Measurements from ENCODE around the gene DMRTA2.

DMRTA2 gene

GRCh38 chr1:50427818-50428779 is 4.9 kb upstream of the DMRTA2 start:
- H3K27me3 Mint-ChIP-seq = peaks cover 95 to 97% of the 10 kb centered on the region in 2 donors
- H3K4me3 Mint-ChIP-seq = peak overlapping the region in 1 of 2 donors; percentile 34
- peaks cover 16 to 30% of the 10 kb centered on the region in 2 donors for H3K4me1 Mint-ChIP-seq (ENCODE audit: low read depth in 2 of 2)
- ATAC-seq (replicated peaks) = no peak
- peaks cover 22% of the 10 kb centered on the region for H3K36me3 Mint-ChIP-seq (ENCODE audit: insufficient read depth)
- no peaks in the 10 kb centered on the region for H3K9me3 Mint-ChIP-seq
- no peak overlapping the region for H3K27ac Mint-ChIP-seq
- no peak for DNase-seq

- Mint-ChIP-seq H3K4me3 (peak overlapping the region in 1 of 2 donors; percentile 41), H3K27ac (no peak overlapping the region), H3K27me3 (peaks cover 97 to 98% of the 10 kb centered on the region in 2 donors), H3K4me1 (ENCODE audit: low read depth in 2 of 2) (peaks cover 22 to 34% of the 10 kb centered on the region in 2 donors), H3K9me3 (no peaks in the 10 kb centered on the region), H3K36me3 (ENCODE audit: insufficient read depth) (peaks cover 24% of the 10 kb centered on the region)
- DNase-seq = no peak
- ATAC-seq (replicated peaks) = no peak
Measured at GRCh38 chr1:50427086-50427817, 4.0 kb upstream of the DMRTA2 start.

GRCh38 chr1:50426702-50427085 is 3.5 kb upstream of the DMRTA2 start:
- no peak for ATAC-seq (replicated peaks)
- H3K4me1 Mint-ChIP-seq (ENCODE audit: low read depth in 2 of 2) = peaks cover 25 to 38% of the 10 kb centered on the region in 2 donors
- peak overlapping the region in 1 of 2 donors; percentile 73 for H3K4me3 Mint-ChIP-seq
- DNase-seq = no peak
- peaks cover 97 to 98% of the 10 kb centered on the region in 2 donors for H3K27me3 Mint-ChIP-seq
- peaks cover 25% of the 10 kb centered on the region for H3K36me3 Mint-ChIP-seq (ENCODE audit: insufficient read depth)
- no peak overlapping the region for H3K27ac Mint-ChIP-seq
- no peaks in the 10 kb centered on the region for H3K9me3 Mint-ChIP-seq

- H3K27ac Mint-ChIP-seq = no peak overlapping the region
- no peaks in the 10 kb centered on the region for H3K9me3 Mint-ChIP-seq
- peaks cover 96 to 98% of the 10 kb centered on the region in 2 donors for H3K27me3 Mint-ChIP-seq
- ATAC-seq (replicated peaks) (no peak), DNase-seq (no peak)
- peak overlapping the region in 1 of 2 donors; percentile 73 for H3K4me3 Mint-ChIP-seq
- peaks cover 25% of the 10 kb centered on the region for H3K36me3 Mint-ChIP-seq (ENCODE audit: insufficient read depth)
- peaks cover 27 to 42% of the 10 kb centered on the region in 2 donors for H3K4me1 Mint-ChIP-seq (ENCODE audit: low read depth in 2 of 2)
Measured at GRCh38 chr1:50426108-50426700, 3.0 kb upstream of the DMRTA2 start.

- ATAC-seq (replicated peaks) = no peak
- no peaks in the 10 kb centered on the region for H3K9me3 Mint-ChIP-seq
- peaks cover 90 to 94% of the 10 kb centered on the region in 2 donors for H3K27me3 Mint-ChIP-seq
- peak overlapping the region; percentile 73 to 80 for H3K4me3 Mint-ChIP-seq
- no peak overlapping the region for H3K27ac Mint-ChIP-seq
- no peak for DNase-seq
- peaks cover 28 to 40% of the 10 kb centered on the region in 2 donors for H3K4me1 Mint-ChIP-seq (ENCODE audit: low read depth in 2 of 2)
- H3K36me3 Mint-ChIP-seq (ENCODE audit: insufficient read depth) = peaks cover 25% of the 10 kb centered on the region
Measured at GRCh38 chr1:50425376-50426107, 2.3 kb upstream of the DMRTA2 start.

GRCh38 chr1:50424884-50425375 is 1.7 kb upstream of the DMRTA2 start:
- DNase-seq = no peak
- Mint-ChIP-seq H3K36me3 (ENCODE audit: insufficient read depth) (peaks cover 20% of the 10 kb centered on the region), H3K4me1 (ENCODE audit: low read depth in 2 of 2) (peaks cover 34 to 46% of the 10 kb centered on the region in 2 donors)

GRCh38 chr1:50424045-50424883 is 1.0 kb upstream of the DMRTA2 start:
- peak; percentile 28 for ATAC-seq (replicated peaks)
- Mint-ChIP-seq H3K27ac (no peak overlapping the region), H3K36me3 (ENCODE audit: insufficient read depth) (peaks cover 20% of the 10 kb centered on the region), H3K9me3 (no peaks in the 10 kb centered on the region), H3K27me3 (peaks cover 89 to 94% of the 10 kb centered on the region in 2 donors), H3K4me3 (peak overlapping the region; percentile 73 to 80), H3K4me1 (ENCODE audit: low read depth in 2 of 2) (peaks cover 37 to 49% of the 10 kb centered on the region in 2 donors)
- DNase-seq = no peak

More at GRCh38 chr1:50424884-50425375, 1.7 kb upstream of the DMRTA2 start:
- Mint-ChIP-seq H3K9me3 (no peaks in the 10 kb centered on the region), H3K27me3 (peaks cover 90 to 94% of the 10 kb centered on the region in 2 donors), H3K27ac (no peak overlapping the region), H3K4me3 (peak overlapping the region; percentile 73 to 80)
- no peak for ATAC-seq (replicated peaks)

- H3K27ac Mint-ChIP-seq = no peak overlapping the region
- peaks cover 20% of the 10 kb centered on the region for H3K36me3 Mint-ChIP-seq (ENCODE audit: insufficient read depth)
- peak overlapping the region; percentile 73 to 80 for H3K4me3 Mint-ChIP-seq
- peak; percentile 39 for ATAC-seq (replicated peaks)
- DNase-seq = no peak
- H3K27me3 Mint-ChIP-seq = peaks cover 85 to 90% of the 10 kb centered on the region in 2 donors
- H3K4me1 Mint-ChIP-seq (ENCODE audit: low read depth in 2 of 2) = peaks cover 37 to 49% of the 10 kb centered on the region in 2 donors
- no peaks in the 10 kb centered on the region for H3K9me3 Mint-ChIP-seq
Measured at GRCh38 chr1:50423670-50424000, 392 bp upstream of the DMRTA2 start.

GRCh38 chr1:50422675-50422945 is 633 bp downstream of the DMRTA2 start:
- DNase-seq (no peak), ATAC-seq (replicated peaks) (no peak)
- H3K4me3 Mint-ChIP-seq = peak overlapping the region; percentile 32 to 73
- H3K4me1 Mint-ChIP-seq (ENCODE audit: low read depth in 2 of 2) = peaks cover 37 to 44% of the 10 kb centered on the region in 2 donors
- peaks cover 16% of the 10 kb centered on the region for H3K36me3 Mint-ChIP-seq (ENCODE audit: insufficient read depth)
- no peaks in the 10 kb centered on the region for H3K9me3 Mint-ChIP-seq
- H3K27ac Mint-ChIP-seq = no peak overlapping the region
- peaks cover 81 to 90% of the 10 kb centered on the region in 2 donors for H3K27me3 Mint-ChIP-seq

- Mint-ChIP-seq H3K36me3 (ENCODE audit: insufficient read depth) (peaks cover 12% of the 10 kb centered on the region), H3K4me3 (peak overlapping the region; percentile 32 to 45), H3K27me3 (peaks cover 79 to 90% of the 10 kb centered on the region in 2 donors), H3K4me1 (ENCODE audit: low read depth in 2 of 2) (peaks cover 31 to 39% of the 10 kb centered on the region in 2 donors), H3K9me3 (no peaks in the 10 kb centered on the region), H3K27ac (no peak overlapping the region)
- ATAC-seq (replicated peaks) (no peak), DNase-seq (no peak)
Measured at GRCh38 chr1:50421768-50422674, 1.2 kb downstream of the DMRTA2 start.

- Mint-ChIP-seq H3K9me3 (no peaks in the 10 kb centered on the region), H3K27me3 (peaks cover 79 to 90% of the 10 kb centered on the region in 2 donors), H3K27ac (no peak overlapping the region), H3K4me1 (ENCODE audit: low read depth in 2 of 2) (peaks cover 31 to 37% of the 10 kb centered on the region in 2 donors), H3K4me3 (peak overlapping the region in 1 of 2 donors; percentile 45), H3K36me3 (ENCODE audit: insufficient read depth) (peaks cover 12% of the 10 kb centered on the region)
- ATAC-seq (replicated peaks) = no peak
- DNase-seq = no peak
Measured at GRCh38 chr1:50421366-50421748, 1.9 kb downstream of the DMRTA2 start.

Data from effector memory CD8-positive, alpha-beta T cell (primary cell).